Liver (tissue), 9 donors: ENCODE results near the gene LYPD4. TPM values are rescaled to one million over a fixed set of nuclear protein-coding genes. Genes with fewer than 3 reads are reported as not detected.

ENCODE experiments used
- DNase-seq: peaks from one replicate; pipeline ENCODE4 v3.0.0-alpha.2; 2017; ENCODE audit warnings: low spot score
- H3K27ac ChIP-seq, 2 donors: one replicate each; pipeline ENCODE4 v1.7.0; 2013; ENCODE audit warnings: inconsistent platforms in 2 of 2, low read length in 2 of 2, control low read depth in 1 of 2, low read depth in 1 of 2, mild to moderate bottlenecking in 1 of 2
- H3K27me3 ChIP-seq, 4 donors: one replicate each; pipeline versions ENCODE4 v1.6.1 to v1.7.0; 2013; ENCODE audit warnings: low read length in 3 of 4, inconsistent platforms in 1 of 4, mild to moderate bottlenecking in 1 of 4, moderate library complexity in 1 of 4; ENCODE audit not compliant: control insufficient read depth in 4 of 4, insufficient read depth in 4 of 4
- H3K36me3 ChIP-seq, 4 donors: one replicate each; pipeline versions ENCODE4 v1.6.1 to v1.7.0; 2013; ENCODE audit warnings: low read length in 3 of 4, mild to moderate bottlenecking in 3 of 4, low read depth in 1 of 4, moderate library complexity in 1 of 4; ENCODE audit not compliant: control insufficient read depth in 4 of 4, insufficient read depth in 3 of 4
- H3K4me1 ChIP-seq, 4 donors: one replicate each; pipeline versions ENCODE4 v1.6.1 to v1.7.0; 2013; ENCODE audit warnings: low read length in 3 of 4, mild to moderate bottlenecking in 3 of 4, moderate library complexity in 1 of 4; ENCODE audit not compliant: control insufficient read depth in 4 of 4, insufficient read depth in 4 of 4
- H3K4me3 ChIP-seq, 3 donors: one replicate each; pipeline versions ENCODE4 v1.6.1 to v1.7.0; 2013; ENCODE audit warnings: low read length in 3 of 3, control low read depth in 1 of 3, low read depth in 1 of 3, mild to moderate bottlenecking in 1 of 3
- H3K9ac ChIP-seq, 2 donors: one replicate each; pipeline ENCODE4 v1.7.0; 2013; ENCODE audit warnings: low read length in 2 of 2, mild to moderate bottlenecking in 2 of 2, moderate library complexity in 2 of 2, control low read depth in 1 of 2, low read depth in 1 of 2
- H3K9me3 ChIP-seq, 4 donors: one replicate each; pipeline versions ENCODE4 v1.6.1 to v1.7.0; 2013; ENCODE audit warnings: low read length in 3 of 4; ENCODE audit not compliant: control insufficient read depth in 4 of 4
- EGR1 ChIP-seq, 2 donors: IDR thresholded peaks; 2 replicates each; pipeline ENCODE4 v1.6.1; 2016 to 2018; ENCODE audit warnings: antibody characterized with exemption in 2 of 2, low read depth in 2 of 2
- FOXA1 ChIP-seq: IDR thresholded peaks from 2 replicates; pipeline ENCODE4 v1.6.1; 2016; ENCODE audit warnings: antibody characterized with exemption
- FOXA2 ChIP-seq: IDR thresholded peaks from 2 replicates; pipeline ENCODE4 v1.6.1; 2016; ENCODE audit warnings: antibody characterized with exemption
- GABPA ChIP-seq, 2 donors: IDR thresholded peaks in 1 of 2; conservative IDR thresholded peaks in 1 of 2; 2 replicates each; pipeline ENCODE4 v1.6.1; 2016; ENCODE audit warnings: antibody characterized with exemption in 2 of 2, mild to moderate bottlenecking in 1 of 2, moderate library complexity in 1 of 2
- NR2F2 ChIP-seq: IDR thresholded peaks from 2 replicates; pipeline ENCODE4 v1.6.1; 2016; ENCODE audit warnings: antibody characterized with exemption
- RXRA ChIP-seq, 2 donors: IDR thresholded peaks; 2 replicates each; pipeline ENCODE4 v1.6.1; 2017 to 2018; ENCODE audit warnings: antibody characterized with exemption in 2 of 2, mild to moderate bottlenecking in 1 of 2
- SP1 ChIP-seq: IDR thresholded peaks from 2 replicates; pipeline ENCODE4 v1.6.1; 2018; ENCODE audit warnings: antibody characterized with exemption, mild to moderate bottlenecking
- TAF1 ChIP-seq: conservative IDR thresholded peaks from 2 replicates; pipeline ENCODE4 v1.6.1; 2016; ENCODE audit warnings: antibody characterized with exemption, mild to moderate bottlenecking
- YY1 ChIP-seq: IDR thresholded peaks from 2 replicates; pipeline ENCODE4 v1.6.1; 2016; ENCODE audit warnings: antibody characterized with exemption, mild to moderate bottlenecking
- WGBS: extraction: QIAGEN DNeasy Blood & Tissue Kit; methylation state at CpG from one replicate; pipeline ENCODE4 v1.1.7; 2013; 5-methylcytosine and 5-hydroxymethylcytosine counted together
- polyA plus RNA-seq, 2 donors: library from polyadenylated mRNA; stranded (reverse) in 1 of 2; unstranded in 1 of 2; fragments of 200-250 nt in 1 of 2; fragments of >200 nt in 1 of 2; fragmentation: Nextera tagmentation in 1 of 2; extraction: Ambion mirVana in 1 of 2; gene quantifications; one replicate each; pipeline versions ENCODE4 v1.2.1 to v1.2.3, GENCODE V29; 2013 to 2015
- total RNA-seq, 2 donors: library from RNA; depleted of rRNA; stranded (reverse); fragments of >200 nt; gene quantifications; one replicate each; pipeline ENCODE4 v1.2.3, GENCODE V29; 2014
- TF ChIP-seq, protein P1 (sequence below): IDR thresholded peaks from 2 replicates; pipeline ENCODE4 v1.6.1; 2016; ENCODE audit warnings: antibody characterized with exemption
- TF ChIP-seq, protein P2 (sequence below): fragments of 150-350 bp; IDR thresholded peaks from 2 replicates; pipeline ENCODE4 v1.5.1; 2017; ENCODE audit warnings: improper control_type of control experiment, low read depth, low read length; ENCODE audit not compliant: missing input control
- TF ChIP-seq, protein P3 (sequence below): IDR thresholded peaks from 2 replicates; pipeline ENCODE4 v1.6.1; 2016; ENCODE audit warnings: antibody characterized with exemption
- TF ChIP-seq, protein P4 (sequence below): IDR thresholded peaks from 2 replicates; pipeline ENCODE4 v1.6.1; 2016; ENCODE audit warnings: antibody characterized with exemption
- donor health status: healthy.
- donor health status: healthy.
- donor health status: healthy.
- donor health status: healthy.
- donor health status: healthy.

Gene LYPD4
- total and polyA plus RNA-seq, 4 donors, result not detected

DNA sequence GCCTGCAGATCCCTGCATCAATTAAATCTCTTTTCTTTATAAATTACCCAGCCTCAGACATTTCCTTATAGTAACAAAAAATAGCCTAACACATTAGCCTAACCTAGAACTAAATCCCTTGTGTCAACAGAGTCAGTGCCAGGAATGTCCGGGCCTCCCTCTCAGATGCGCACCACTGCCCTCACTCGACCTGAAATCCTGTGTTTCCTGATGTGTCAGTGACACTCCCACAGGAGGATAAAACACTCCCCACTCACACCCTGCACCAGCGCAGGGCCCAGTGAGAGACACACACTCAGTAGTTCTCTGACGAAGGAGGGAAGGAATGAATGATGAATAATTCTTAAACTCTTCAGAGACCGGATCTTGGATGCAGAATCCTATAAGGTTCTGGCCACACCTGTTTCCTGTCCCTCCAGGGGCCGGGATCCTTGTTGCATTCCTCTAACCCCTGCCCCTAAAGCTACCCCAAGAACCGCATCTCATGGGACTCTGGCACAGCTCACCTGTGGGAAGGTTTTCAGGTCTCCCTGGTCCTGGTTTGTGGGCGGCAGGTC lies 45.0 kb downstream of the LYPD4 start:
- H3K27ac ChIP-seq, result no peak overlapping the region
- TF ChIP-seq, protein P1, sequence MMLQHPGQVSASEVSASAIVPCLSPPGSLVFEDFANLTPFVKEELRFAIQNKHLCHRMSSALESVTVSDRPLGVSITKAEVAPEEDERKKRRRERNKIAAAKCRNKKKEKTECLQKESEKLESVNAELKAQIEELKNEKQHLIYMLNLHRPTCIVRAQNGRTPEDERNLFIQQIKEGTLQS, result no peak
- TF ChIP-seq YY1, result no peak
- no peak for TF ChIP-seq SP1
- TF ChIP-seq, protein P2, sequence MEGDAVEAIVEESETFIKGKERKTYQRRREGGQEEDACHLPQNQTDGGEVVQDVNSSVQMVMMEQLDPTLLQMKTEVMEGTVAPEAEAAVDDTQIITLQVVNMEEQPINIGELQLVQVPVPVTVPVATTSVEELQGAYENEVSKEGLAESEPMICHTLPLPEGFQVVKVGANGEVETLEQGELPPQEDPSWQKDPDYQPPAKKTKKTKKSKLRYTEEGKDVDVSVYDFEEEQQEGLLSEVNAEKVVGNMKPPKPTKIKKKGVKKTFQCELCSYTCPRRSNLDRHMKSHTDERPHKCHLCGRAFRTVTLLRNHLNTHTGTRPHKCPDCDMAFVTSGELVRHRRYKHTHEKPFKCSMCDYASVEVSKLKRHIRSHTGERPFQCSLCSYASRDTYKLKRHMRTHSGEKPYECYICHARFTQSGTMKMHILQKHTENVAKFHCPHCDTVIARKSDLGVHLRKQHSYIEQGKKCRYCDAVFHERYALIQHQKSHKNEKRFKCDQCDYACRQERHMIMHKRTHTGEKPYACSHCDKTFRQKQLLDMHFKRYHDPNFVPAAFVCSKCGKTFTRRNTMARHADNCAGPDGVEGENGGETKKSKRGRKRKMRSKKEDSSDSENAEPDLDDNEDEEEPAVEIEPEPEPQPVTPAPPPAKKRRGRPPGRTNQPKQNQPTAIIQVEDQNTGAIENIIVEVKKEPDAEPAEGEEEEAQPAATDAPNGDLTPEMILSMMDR, result no peak
- no peak for TF ChIP-seq FOXA2
- no peak for TF ChIP-seq EGR1 (IDR thresholded peaks at IDR 0.05; ENCODE audit: low read depth in 2 of 2)
- no peak for TF ChIP-seq GABPA (IDR thresholded peaks at IDR 0.05 in 1 of 2, conservative IDR thresholded peaks at IDR 0.05 in 1 of 2)
- no peaks in the 10 kb centered on the region for H3K27me3 ChIP-seq
- H3K4me1 ChIP-seq, result no peaks in the 10 kb centered on the region
- H3K4me3 ChIP-seq, result no peak overlapping the region
- peaks cover 0 to 3% (median 0%) of the 10 kb centered on the region in 4 donors for H3K9me3 ChIP-seq
- H3K36me3 ChIP-seq, result no peaks in the 10 kb centered on the region
- no peak for DNase-seq
- H3K9ac ChIP-seq, result no peak overlapping the region
- WGBS, result 58% methylated on average over 9 of the region's 9 CpGs

DNA sequence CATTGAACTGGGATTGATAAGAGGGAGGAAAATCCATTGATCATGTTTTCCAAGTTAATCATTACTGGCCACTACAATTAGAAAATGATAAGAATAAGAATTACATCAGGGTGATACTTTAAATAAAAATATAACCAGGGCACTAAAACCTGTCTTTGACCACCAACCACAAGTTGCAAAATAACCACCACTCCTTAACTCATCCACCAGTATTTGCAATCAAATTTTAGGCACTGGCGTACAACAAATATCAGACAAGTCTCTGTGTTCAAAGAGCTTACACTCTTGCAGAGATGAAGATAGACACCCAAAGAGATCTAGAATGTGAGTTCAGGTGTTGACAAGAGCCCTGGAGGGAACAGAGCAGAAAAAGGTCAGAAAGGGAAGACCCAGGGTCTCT lies 47.6 kb downstream of the LYPD4 start:
- DNase-seq, result no peak
- H3K9ac ChIP-seq, result no peak overlapping the region
- WGBS, result 83% methylated on average over 1 of the region's 1 CpG
- peaks cover 0 to 3% (median 0%) of the 10 kb centered on the region in 4 donors for H3K9me3 ChIP-seq
- H3K36me3 ChIP-seq, result no peaks in the 10 kb centered on the region
- H3K27me3 ChIP-seq, result peaks cover 0 to 9% (median 0%) of the 10 kb centered on the region in 4 donors
- H3K4me1 ChIP-seq, result no peaks in the 10 kb centered on the region
- H3K4me3 ChIP-seq, result no peak overlapping the region
- no peak for TF ChIP-seq TAF1
- no peak for TF ChIP-seq EGR1 (IDR thresholded peaks at IDR 0.05; ENCODE audit: low read depth in 2 of 2)
- TF ChIP-seq, protein P3, sequence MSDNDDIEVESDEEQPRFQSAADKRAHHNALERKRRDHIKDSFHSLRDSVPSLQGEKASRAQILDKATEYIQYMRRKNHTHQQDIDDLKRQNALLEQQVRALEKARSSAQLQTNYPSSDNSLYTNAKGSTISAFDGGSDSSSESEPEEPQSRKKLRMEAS, result no peak
- TF ChIP-seq GABPA (IDR thresholded peaks at IDR 0.05 in 1 of 2, conservative IDR thresholded peaks at IDR 0.05 in 1 of 2), result no peak
- TF ChIP-seq, protein P4, sequence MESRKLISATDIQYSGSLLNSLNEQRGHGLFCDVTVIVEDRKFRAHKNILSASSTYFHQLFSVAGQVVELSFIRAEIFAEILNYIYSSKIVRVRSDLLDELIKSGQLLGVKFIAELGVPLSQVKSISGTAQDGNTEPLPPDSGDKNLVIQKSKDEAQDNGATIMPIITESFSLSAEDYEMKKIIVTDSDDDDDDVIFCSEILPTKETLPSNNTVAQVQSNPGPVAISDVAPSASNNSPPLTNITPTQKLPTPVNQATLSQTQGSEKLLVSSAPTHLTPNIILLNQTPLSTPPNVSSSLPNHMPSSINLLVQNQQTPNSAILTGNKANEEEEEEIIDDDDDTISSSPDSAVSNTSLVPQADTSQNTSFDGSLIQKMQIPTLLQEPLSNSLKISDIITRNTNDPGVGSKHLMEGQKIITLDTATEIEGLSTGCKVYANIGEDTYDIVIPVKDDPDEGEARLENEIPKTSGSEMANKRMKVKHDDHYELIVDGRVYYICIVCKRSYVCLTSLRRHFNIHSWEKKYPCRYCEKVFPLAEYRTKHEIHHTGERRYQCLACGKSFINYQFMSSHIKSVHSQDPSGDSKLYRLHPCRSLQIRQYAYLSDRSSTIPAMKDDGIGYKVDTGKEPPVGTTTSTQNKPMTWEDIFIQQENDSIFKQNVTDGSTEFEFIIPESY, result no peak
- TF ChIP-seq NR2F2, result no peak
- TF ChIP-seq FOXA1, result no peak
- TF ChIP-seq RXRA (IDR thresholded peaks at IDR 0.05), result no peak
- TF ChIP-seq, protein P2, result no peak
- H3K27ac ChIP-seq, result peak overlapping the region in 1 of 2 donors; percentile 42
